Stimulated activated CD4-positive, alpha-beta T cell treated with anti-CD3 and anti-CD28 coated beads, Interleukin-15, amount 100 ng/mL, for 1 hour (primary cell): ENCODE data around the gene PSEN1.
"Not testable (repeated sequence)": the region's sequence is repeated elsewhere in the genome, so short reads cannot be mapped to it uniquely, and the experiment has no call there.

Source experiments
- DNase-seq, 2 donors: peaks; one replicate each; pipeline ENCODE4 v3.0.0-alpha.2; 2020; ENCODE audit warnings: low read depth in 1 of 2, low spot score in 1 of 2

The PSEN1 gene

DNA sequence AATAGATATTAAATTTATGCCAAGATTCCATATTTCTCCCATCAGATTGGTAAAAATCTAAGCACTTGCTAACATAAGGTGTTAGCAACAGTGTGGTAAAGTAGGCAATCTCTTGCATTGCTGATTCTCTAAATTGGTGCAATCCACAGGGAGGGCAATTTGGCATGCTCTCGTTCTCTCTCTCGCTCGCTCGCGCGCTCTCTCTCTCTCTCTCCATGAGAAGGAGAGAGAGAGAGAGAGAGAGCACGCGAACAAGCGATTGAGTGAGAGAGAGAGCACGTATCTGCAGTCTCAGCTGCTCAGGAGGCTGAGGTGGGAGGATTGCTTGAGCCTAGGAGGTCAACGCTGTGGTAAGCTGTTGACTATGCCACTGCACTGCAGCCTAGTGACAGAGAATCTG, 25.9 kb downstream of the PSEN1 start:
- DNase-seq: no peak

GRCh38 chr14:73166399-73166798, 30.1 kb downstream of the PSEN1 start:
- no peak for DNase-seq

DNA sequence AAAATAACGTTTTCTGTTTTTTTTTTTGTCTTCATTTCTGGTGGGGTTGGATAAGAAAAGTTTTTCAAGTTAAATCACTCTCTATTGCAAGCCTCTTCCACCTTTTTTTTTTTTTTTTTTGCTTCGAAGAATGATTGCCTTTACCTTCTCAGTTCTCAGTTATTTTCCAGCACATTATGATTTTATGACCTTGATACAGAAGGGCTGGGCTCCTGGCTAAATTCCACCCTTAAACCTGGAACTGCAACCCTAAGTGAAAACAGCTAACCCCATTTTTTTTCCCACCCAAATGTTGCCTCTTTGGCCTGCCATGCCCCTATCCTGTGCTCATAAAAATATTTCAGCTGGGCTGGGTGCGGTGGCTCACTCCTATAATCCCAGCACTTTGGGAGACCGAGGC, 31.4 kb downstream of the PSEN1 start:
- no peak for DNase-seq

GRCh38 chr14:73168274-73168673, 32.0 kb downstream of the PSEN1 start:
- no peak for DNase-seq

- no peak for DNase-seq
These were observed 32.4 kb downstream of the PSEN1 start for GRCh38 chr14:73168691-73169090.

DNA sequence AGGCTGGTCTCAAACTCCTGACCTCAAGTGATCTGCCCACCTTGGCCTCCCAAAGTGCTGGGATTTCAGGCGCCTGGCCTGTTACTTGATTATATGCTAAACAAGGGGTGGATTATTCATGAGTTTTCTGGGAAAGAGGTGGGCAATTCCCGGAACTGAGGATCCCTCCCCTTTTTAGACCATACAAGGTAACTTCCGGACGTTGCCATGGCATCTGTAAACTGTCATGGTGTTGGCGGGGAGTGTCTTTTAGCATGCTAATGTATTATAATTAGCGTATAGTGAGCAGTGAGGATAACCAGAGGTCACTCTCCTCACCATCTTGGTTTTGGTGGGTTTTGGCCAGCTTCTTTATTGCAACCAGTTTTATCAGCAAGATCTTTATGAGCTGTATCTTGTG, 33.5 kb downstream of the PSEN1 start:
- DNase-seq: not testable (repeated sequence)

GRCh38 chr14:73170686-73171085, 34.4 kb downstream of the PSEN1 start:
- no peak for DNase-seq

- no peak for DNase-seq
These were observed 36.2 kb downstream of the PSEN1 start for GRCh38 chr14:73172500-73172899.

DNA sequence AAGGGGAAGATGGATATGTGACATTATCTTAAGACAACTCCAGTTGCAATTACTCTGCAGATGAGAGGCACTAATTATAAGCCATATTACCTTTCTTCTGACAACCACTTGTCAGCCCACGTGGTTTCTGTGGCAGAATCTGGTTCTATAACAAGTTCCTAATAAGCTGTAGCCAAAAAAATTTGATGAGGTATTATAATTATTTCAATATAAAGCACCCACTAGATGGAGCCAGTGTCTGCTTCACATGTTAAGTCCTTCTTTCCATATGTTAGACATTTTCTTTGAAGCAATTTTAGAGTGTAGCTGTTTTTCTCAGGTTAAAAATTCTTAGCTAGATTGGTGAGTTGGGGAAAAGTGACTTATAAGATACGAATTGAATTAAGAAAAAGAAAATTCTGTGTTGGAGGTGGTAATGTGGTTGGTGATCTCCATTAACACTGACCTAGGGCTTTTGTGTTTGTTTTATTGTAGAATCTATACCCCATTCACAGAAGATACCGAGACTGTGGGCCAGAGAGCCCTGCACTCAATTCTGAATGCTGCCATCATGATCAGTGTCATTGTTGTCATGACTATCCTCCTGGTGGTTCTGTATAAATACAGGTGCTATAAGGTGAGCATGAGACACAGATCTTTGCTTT, 36.9 kb downstream of the PSEN1 start:
- no peak for DNase-seq

GRCh38 chr14:73176685-73177084, 40.4 kb downstream of the PSEN1 start:
- DNase-seq: no peak

DNA sequence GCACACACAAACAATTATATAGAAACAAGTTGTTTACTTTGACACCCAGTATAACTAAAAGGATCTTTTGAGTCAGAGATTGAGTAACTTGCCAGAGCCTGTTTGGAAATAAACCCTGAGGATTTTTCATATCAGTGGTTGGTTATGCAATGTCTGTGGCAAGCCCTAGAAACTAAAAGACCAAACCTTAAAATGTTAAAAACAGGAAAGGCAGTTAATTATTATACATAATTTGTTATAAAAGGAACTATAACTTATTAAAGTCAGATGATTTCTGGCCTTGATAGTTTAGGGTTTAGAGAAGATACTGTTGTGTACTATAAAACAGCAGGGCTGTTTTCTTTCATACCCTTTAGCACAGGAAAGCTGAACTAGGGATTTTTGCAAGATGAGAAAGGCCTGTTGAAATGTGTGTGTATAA, 44.1 kb downstream of the PSEN1 start:
- DNase-seq: no peak

- DNase-seq: not testable (repeated sequence)
These were observed 44.7 kb downstream of the PSEN1 start for GRCh38 chr14:73180969-73181368.

DNA sequence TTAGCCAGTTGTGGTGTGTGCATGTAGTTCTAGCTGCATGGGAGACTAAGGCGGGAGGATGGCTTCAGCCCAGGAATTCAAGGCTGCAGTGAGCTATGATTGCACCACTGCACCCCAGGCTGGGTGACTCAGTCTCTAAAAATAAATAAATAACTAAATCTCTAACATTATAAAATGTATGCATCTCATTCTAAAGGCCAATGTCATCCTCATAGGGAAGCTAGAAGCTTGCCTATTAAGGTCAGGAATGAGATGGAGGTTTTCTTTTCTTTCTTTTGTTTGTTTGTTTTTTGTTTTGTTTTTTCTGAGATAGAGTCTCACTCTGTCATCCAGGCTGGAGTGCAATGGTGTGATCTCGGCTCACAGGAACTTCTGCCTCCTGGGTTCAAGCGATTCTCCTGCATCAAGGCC, 52.2 kb downstream of the PSEN1 start:
- DNase-seq: no peak

DNA sequence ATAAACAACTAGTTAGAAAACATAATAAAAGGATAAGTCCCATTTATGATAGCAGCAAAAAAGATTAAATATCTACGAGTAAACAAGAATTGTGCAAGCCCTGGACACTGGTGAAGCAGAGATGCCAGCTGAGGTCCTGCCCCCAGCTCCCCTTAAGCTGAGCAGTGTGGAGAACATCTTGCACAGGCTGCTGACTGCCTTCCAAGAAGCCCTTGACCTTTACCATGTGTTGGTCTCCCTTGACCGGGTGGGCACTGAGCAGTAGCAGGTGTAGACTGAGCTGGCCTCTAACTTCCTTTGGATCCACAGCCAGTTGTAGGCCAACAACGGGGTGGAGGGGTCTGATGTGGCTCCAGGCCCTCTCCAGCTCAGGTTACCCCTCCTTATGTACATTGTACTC, 53.3 kb downstream of the PSEN1 start:
- DNase-seq: no peak

DNA sequence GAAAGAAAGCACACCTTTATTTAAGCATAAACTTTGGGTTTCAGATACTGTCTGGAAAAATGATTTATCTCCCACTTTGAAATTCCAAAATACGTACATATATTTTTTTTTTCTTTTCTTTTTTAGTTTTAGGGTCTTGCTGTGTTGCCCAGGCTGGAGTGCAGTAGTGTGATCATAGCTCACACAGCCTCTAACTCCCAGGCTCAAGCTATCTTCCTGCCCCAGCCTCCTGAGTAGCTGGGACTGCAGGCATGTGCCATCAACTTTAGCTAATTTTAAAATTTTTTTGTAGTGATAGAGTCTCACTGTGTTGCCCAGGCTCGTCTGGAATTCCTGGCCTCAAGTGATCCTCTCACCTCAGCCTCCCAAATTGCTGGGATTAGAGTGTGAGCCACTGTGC, 55.1 kb downstream of the PSEN1 start:
- DNase-seq: no peak

DNA sequence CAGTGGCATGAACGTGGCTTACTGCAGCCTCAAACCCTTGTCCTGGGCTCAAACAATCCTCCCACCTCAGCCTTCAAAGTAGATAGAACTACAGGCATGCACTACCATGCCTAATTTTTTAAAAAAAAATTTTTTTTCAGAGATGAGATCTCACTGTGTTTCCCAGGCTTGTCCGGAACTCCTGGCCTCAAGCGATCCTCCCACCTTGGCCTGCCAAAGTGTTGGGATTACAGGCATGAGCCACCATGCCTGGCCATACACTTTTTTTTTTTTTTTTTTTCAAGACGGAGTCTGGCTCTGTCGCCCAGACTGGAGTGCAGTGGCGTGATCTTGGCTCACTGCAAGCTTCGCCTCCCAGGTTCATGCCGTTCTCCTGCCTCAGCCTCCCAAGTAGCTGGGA, 58.0 kb downstream of the PSEN1 start:
- not testable (repeated sequence) for DNase-seq

DNA sequence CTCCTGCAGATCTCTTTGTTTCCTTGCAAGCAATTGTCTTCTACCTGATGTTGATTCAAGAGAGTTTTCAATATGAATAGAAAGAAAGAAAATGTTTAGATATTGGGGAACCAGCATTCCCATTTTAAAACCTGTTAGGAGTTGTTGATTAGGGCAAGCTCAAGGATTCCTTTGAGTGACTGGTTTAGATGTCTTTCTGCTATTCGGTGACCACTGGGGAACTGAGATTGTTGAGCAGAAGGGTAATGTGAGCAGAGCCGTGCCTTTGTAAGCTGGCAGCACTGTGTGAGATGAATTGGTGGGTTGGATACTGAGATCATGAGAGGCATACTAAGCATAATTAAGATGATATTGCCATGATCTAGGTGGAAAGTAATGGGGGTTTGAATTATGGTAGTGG, 61.9 kb downstream of the PSEN1 start:
- DNase-seq: no peak

- no peak for DNase-seq
These were observed 67.2 kb downstream of the PSEN1 start for GRCh38 chr14:73203527-73203926.

- no peak for DNase-seq
These were observed 71.3 kb downstream of the PSEN1 start for GRCh38 chr14:73207615-73208014.

- DNase-seq: no peak
These were observed 72.1 kb downstream of the PSEN1 start for GRCh38 chr14:73208390-73208789.

DNA sequence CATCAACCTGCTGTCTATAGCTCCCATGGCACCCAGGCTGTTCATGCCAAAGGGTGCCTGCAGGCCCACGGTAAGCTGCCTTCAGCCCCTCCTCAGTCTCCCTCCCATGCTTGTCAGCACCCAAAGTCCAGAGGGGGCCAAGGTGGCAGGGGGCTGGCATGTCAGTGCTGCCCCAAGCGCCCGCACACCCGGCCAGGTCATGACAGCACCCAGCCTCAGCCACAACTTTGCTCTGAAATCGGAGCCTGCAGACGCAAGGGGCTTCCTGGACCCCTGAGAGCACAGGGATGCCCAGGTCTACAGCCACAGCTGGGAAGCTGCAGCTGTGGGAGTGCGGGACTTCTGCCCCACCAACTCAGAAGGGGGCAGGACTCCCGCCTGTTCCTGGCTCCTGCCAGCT, 72.5 kb downstream of the PSEN1 start:
- DNase-seq: no peak

DNA sequence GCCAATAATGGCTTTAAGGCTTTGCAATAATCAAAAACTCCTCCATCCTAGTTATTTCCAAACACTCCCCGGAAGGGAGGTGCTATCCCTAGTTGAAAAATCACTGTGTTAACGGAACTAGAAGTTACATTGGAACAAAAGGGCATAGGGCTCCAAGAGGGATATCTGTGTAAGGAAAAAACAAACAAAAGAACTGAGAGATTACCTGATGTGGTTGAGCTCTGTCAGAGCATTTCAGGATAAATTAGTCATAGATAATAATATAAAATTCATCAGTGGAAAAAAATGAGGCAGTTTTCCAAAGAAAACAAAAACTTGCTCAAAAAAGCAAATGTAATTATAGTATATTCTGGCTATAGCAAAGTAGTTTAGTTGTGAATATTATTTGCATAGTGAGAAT, 73.6 kb downstream of the PSEN1 start:
- no peak for DNase-seq

- DNase-seq: no peak
These were observed 75.1 kb downstream of the PSEN1 start for GRCh38 chr14:73211251-73212040.
